ENCODE data around the gene PVALEF. TPM values are rescaled to one million over a fixed set of nuclear protein-coding genes. Genes with fewer than 3 reads are reported as not detected.

Gene PVALEF
- total and polyA plus RNA-seq, 2 of the 13 experiments (the other 11 are each of a cell fraction or from before 2014, with no cell fraction given): 0.18 TPM

GRCh38 chr17:81142301-81143199, 22.8 kb upstream of the PVALEF start (continued):
- TF ChIP-seq STAT5B (CRISPR knock-in tag; IDR thresholded peaks at IDR 0.05) (no peak), ZNF883 (CRISPR knock-in tag; IDR thresholded peaks at IDR 0.05; ENCODE audit: not compliant biosample characterization) (peak; percentile 91), NFIB (CRISPR knock-in tag; IDR thresholded peaks at IDR 0.05; ENCODE audit: borderline replicate concordance) (no peak), RXRA (CRISPR knock-in tag; IDR thresholded peaks at IDR 0.05) (peak; percentile 47; the same call in 1 of the 2 replicates), MAZ (IDR thresholded peaks at IDR 0.05; ENCODE audit: borderline replicate concordance, low read depth, low read length) (no peak), MAZ (CRISPR knock-in tag; IDR thresholded peaks at IDR 0.05; ENCODE audit: low read depth) (peak; percentile 49; the same call in 1 of the 2 replicates), NFATC3 (CRISPR knock-in tag; IDR thresholded peaks at IDR 0.05) (no peak), ZFY (CRISPR knock-in tag; IDR thresholded peaks at IDR 0.05) (peak; percentile 68), ZNF746 (CRISPR knock-in tag; IDR thresholded peaks at IDR 0.05) (no peak), ZNF282 (IDR thresholded peaks at IDR 0.05; ENCODE audit: partially characterized antibody) (no peak), HOXA3 (CRISPR knock-in tag; IDR thresholded peaks at IDR 0.05) (peak; percentile 49; the same call in 1 of the 2 replicates), SMARCE1 (IDR thresholded peaks at IDR 0.05; ENCODE audit: borderline replicate concordance) (no peak), REL (CRISPR knock-in tag; conservative IDR thresholded peaks at IDR 0.05) (no peak)
- TF ChIP-seq, protein P1, sequence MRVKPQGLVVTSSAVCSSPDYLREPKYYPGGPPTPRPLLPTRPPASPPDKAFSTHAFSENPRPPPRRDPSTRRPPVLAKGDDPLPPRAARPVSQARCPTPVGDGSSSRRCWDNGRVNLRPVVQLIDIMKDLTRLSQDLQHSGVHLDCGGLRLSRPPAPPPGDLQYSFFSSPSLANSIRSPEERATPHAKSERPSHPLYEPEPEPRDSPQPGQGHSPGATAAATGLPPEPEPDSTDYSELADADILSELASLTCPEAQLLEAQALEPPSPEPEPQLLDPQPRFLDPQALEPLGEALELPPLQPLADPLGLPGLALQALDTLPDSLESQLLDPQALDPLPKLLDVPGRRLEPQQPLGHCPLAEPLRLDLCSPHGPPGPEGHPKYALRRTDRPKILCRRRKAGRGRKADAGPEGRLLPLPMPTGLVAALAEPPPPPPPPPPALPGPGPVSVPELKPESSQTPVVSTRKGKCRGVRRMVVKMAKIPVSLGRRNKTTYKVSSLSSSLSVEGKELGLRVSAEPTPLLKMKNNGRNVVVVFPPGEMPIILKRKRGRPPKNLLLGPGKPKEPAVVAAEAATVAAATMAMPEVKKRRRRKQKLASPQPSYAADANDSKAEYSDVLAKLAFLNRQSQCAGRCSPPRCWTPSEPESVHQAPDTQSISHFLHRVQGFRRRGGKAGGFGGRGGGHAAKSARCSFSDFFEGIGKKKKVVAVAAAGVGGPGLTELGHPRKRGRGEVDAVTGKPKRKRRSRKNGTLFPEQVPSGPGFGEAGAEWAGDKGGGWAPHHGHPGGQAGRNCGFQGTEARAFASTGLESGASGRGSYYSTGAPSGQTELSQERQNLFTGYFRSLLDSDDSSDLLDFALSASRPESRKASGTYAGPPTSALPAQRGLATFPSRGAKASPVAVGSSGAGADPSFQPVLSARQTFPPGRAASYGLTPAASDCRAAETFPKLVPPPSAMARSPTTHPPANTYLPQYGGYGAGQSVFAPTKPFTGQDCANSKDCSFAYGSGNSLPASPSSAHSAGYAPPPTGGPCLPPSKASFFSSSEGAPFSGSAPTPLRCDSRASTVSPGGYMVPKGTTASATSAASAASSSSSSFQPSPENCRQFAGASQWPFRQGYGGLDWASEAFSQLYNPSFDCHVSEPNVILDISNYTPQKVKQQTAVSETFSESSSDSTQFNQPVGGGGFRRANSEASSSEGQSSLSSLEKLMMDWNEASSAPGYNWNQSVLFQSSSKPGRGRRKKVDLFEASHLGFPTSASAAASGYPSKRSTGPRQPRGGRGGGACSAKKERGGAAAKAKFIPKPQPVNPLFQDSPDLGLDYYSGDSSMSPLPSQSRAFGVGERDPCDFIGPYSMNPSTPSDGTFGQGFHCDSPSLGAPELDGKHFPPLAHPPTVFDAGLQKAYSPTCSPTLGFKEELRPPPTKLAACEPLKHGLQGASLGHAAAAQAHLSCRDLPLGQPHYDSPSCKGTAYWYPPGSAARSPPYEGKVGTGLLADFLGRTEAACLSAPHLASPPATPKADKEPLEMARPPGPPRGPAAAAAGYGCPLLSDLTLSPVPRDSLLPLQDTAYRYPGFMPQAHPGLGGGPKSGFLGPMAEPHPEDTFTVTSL (CRISPR knock-in tag; IDR thresholded peaks at IDR 0.05; ENCODE audit: borderline replicate concordance): no peak
- TF ChIP-seq, protein P2, sequence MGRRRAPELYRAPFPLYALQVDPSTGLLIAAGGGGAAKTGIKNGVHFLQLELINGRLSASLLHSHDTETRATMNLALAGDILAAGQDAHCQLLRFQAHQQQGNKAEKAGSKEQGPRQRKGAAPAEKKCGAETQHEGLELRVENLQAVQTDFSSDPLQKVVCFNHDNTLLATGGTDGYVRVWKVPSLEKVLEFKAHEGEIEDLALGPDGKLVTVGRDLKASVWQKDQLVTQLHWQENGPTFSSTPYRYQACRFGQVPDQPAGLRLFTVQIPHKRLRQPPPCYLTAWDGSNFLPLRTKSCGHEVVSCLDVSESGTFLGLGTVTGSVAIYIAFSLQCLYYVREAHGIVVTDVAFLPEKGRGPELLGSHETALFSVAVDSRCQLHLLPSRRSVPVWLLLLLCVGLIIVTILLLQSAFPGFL (CRISPR knock-in tag; IDR thresholded peaks at IDR 0.05): no peak
